H1 (cell line): ENCODE results near the gene LTO1. TPM values are rescaled to one million over a fixed set of nuclear protein-coding genes. Genes with fewer than 3 reads are reported as not detected.

ENCODE experiments used
- CTCF ChIA-PET: fragments of 300-600 bp; sonication (Branson Sonifier 250); formaldehyde crosslinking; loops from one replicate; lab custom pipeline; 2021; ENCODE audit not compliant: partially characterized antibody; lab: Charles Lee
- POLR2A ChIA-PET: fragments of 300-600 bp; sonication (Branson Sonifier 250); formaldehyde crosslinking; loops from one replicate; lab custom pipeline; 2021; ENCODE audit warnings: inconsistent platforms; ENCODE audit not compliant: partially characterized antibody; lab: Charles Lee
- DNase-seq, 2 experiments: peaks; one replicate each; pipeline versions ENCODE4 v3.0.0 to v3.0.0-alpha.2; 2010 to 2022; ENCODE audit warnings: low spot score in 2 of 2, low read depth in 1 of 2, mixed read lengths in 1 of 2
- FAIRE-seq: peaks from 2 replicates; lab custom pipeline; 2011; peaks lifted over from hg19 to GRCh38; lab: Jason Lieb, UNC
- H2AFZ ChIP-seq: 2 replicates; pipeline ENCODE4 v1.8.1; 2012; ENCODE audit warnings: low read length, inconsistent platforms
- H2AK5ac ChIP-seq: 2 replicates; pipeline ENCODE4 v1.6.1; 2013; ENCODE audit warnings: low read depth, low read length
- H2BK120ac ChIP-seq: replicated peaks from 2 replicates; pipeline ENCODE3; 2013; ENCODE audit warnings: low read depth, low read length, inconsistent platforms
- H2BK12ac ChIP-seq: 2 replicates; pipeline ENCODE4 v1.6.1; 2013; ENCODE audit warnings: low read depth, low read length
- H2BK15ac ChIP-seq: 2 replicates; pipeline ENCODE4 v1.6.1; 2013; ENCODE audit warnings: low read length
- H2BK20ac ChIP-seq: 2 replicates; pipeline ENCODE4 v1.6.1; 2013; ENCODE audit warnings: low read length
- H2BK5ac ChIP-seq: 2 replicates; pipeline ENCODE4 v1.6.1; 2013; ENCODE audit warnings: low read depth, low read length
- H3K14ac ChIP-seq: 2 replicates; pipeline ENCODE4 v1.6.1; 2013; ENCODE audit warnings: inconsistent platforms; ENCODE audit not compliant: insufficient read length
- H3K18ac ChIP-seq: 2 replicates; pipeline ENCODE4 v1.6.1; 2013; ENCODE audit warnings: low read length; ENCODE audit errors: extremely low read depth
- H3K23ac ChIP-seq: 2 replicates; pipeline ENCODE4 v1.6.1; 2013; ENCODE audit warnings: inconsistent platforms; ENCODE audit not compliant: insufficient read length
- H3K23me2 ChIP-seq: 2 replicates; pipeline ENCODE4 v1.6.1; 2013; ENCODE audit warnings: low read depth, low read length
- H3K27ac ChIP-seq: 2 replicates; pipeline ENCODE4 v1.6.1; 2011; ENCODE audit warnings: low read depth, low read length, inconsistent platforms
- H3K27me3 ChIP-seq, 4 experiments: replicated peaks in 1 of 4; 1 replicate in 1 of 4; 2 replicates in 3 of 4; pipeline versions ENCODE4 v1.6.1 to v1.8.1; 2011 to 2013; ENCODE audit warnings: low read length in 3 of 4, mild to moderate bottlenecking in 3 of 4, inconsistent platforms in 2 of 4, mixed read lengths in 2 of 4, moderate library complexity in 1 of 4; ENCODE audit not compliant: control insufficient read depth in 3 of 4, insufficient read depth in 3 of 4; ENCODE audit errors: extremely low read depth in 1 of 4
- H3K36me3 ChIP-seq, 4 experiments: 2 replicates each; pipeline versions ENCODE4 v1.6.1 to v1.8.1; 2011 to 2013; ENCODE audit warnings: mild to moderate bottlenecking in 4 of 4, low read length in 3 of 4, moderate library complexity in 2 of 4, control low read depth in 1 of 4, inconsistent platforms in 1 of 4; ENCODE audit not compliant: insufficient read depth in 4 of 4, control insufficient read depth in 2 of 4
- H3K4ac ChIP-seq: replicated peaks from 2 replicates; pipeline ENCODE3; 2013; ENCODE audit warnings: low read length, low read depth, mixed read lengths, inconsistent platforms; ENCODE audit not compliant: insufficient read length
- H3K4me1 ChIP-seq, 4 experiments: replicated peaks in 1 of 4; 1 replicate in 1 of 4; 2 replicates in 3 of 4; pipeline versions ENCODE4 v1.6.1 to v1.8.1; 2011 to 2013; ENCODE audit warnings: low read length in 3 of 4, inconsistent platforms in 2 of 4, mixed read lengths in 1 of 4; ENCODE audit not compliant: insufficient read depth in 4 of 4, control insufficient read depth in 3 of 4
- H3K4me2 ChIP-seq, 2 experiments: 2 replicates each; pipeline versions ENCODE4 v1.6.1 to v1.8.1; 2011 to 2013; ENCODE audit warnings: low read depth in 2 of 2, low read length in 2 of 2, control low read depth in 1 of 2, inconsistent platforms in 1 of 2, mild to moderate bottlenecking in 1 of 2; ENCODE audit not compliant: insufficient read depth in 1 of 2
- H3K4me3 ChIP-seq, 4 experiments: fragments of 200-600, 300-600 bp in 1 of 4; sonication (generic), shearing (Covaris generic), sonication (Bioruptor Twin) in 1 of 4; 2 replicates each; pipeline versions ENCODE4 v1.5.1 to v1.8.1; 2011 to 2016; ENCODE audit warnings: low read length in 4 of 4, low read depth in 3 of 4, control low read depth in 2 of 4, inconsistent platforms in 2 of 4, mild to moderate bottlenecking in 2 of 4, mixed read lengths in 1 of 4, moderate library complexity in 1 of 4; ENCODE audit not compliant: insufficient read depth in 2 of 4; ENCODE audit errors: extremely low read depth in 1 of 4
- H3K56ac ChIP-seq: replicated peaks from 2 replicates; pipeline ENCODE3; 2013; ENCODE audit warnings: low read depth, mild to moderate bottlenecking, mixed read lengths, low read length, inconsistent platforms; ENCODE audit not compliant: insufficient read length
- H3K79me1 ChIP-seq: 2 replicates; pipeline ENCODE4 v1.6.1; 2013; ENCODE audit warnings: low read depth, low read length, control low read depth
- H3K79me2 ChIP-seq, 2 experiments: 2 replicates each; pipeline versions ENCODE4 v1.6.1 to v1.8.1; 2012 to 2013; ENCODE audit warnings: low read length in 2 of 2, mild to moderate bottlenecking in 2 of 2, inconsistent platforms in 1 of 2; ENCODE audit not compliant: insufficient read depth in 2 of 2, control insufficient read depth in 1 of 2
- H3K9ac ChIP-seq, 4 experiments: replicated peaks in 1 of 4; 1 replicate in 1 of 4; 2 replicates in 3 of 4; pipeline versions ENCODE4 v1.6.1 to v1.8.1; 2011 to 2013; ENCODE audit warnings: low read depth in 3 of 4, low read length in 3 of 4, control low read depth in 2 of 4, mild to moderate bottlenecking in 2 of 4, moderate library complexity in 2 of 4, inconsistent platforms in 1 of 4; ENCODE audit errors: extremely low read depth in 1 of 4
- H3K9me3 ChIP-seq, 2 experiments: 2 replicates each; pipeline versions ENCODE4 v1.6.1 to v1.8.1; 2012 to 2013; ENCODE audit warnings: mild to moderate bottlenecking in 2 of 2, moderate library complexity in 2 of 2, control low read depth in 1 of 2, inconsistent platforms in 1 of 2, low read depth in 1 of 2, low read length in 1 of 2, mixed read lengths in 1 of 2; ENCODE audit not compliant: insufficient read depth in 2 of 2
- H4K20me1 ChIP-seq, 2 experiments: replicated peaks in 1 of 2; 2 replicates each; pipeline versions ENCODE3 to v1.8.1; 2011 to 2013; ENCODE audit warnings: inconsistent platforms in 2 of 2, low read length in 2 of 2, mild to moderate bottlenecking in 1 of 2; ENCODE audit not compliant: insufficient read depth in 2 of 2, control insufficient read depth in 1 of 2
- H4K5ac ChIP-seq: 2 replicates; pipeline ENCODE4 v1.6.1; 2013; ENCODE audit warnings: low read length, low read depth, mixed read lengths, inconsistent platforms; ENCODE audit not compliant: insufficient read length
- H4K8ac ChIP-seq: 2 replicates; pipeline ENCODE4 v1.8.0; 2013; ENCODE audit warnings: mild to moderate bottlenecking, moderate library complexity, low read length, inconsistent platforms; ENCODE audit not compliant: insufficient read depth; ENCODE audit errors: extremely low read depth
- H4K91ac ChIP-seq: replicated peaks from 2 replicates; pipeline ENCODE3; 2013; ENCODE audit warnings: low read length, mixed read lengths, inconsistent platforms; ENCODE audit not compliant: insufficient read length
- ATF2 ChIP-seq: IDR thresholded peaks from 2 replicates; pipeline ENCODE4 v1.6.1; 2012; ENCODE audit warnings: low read length, inconsistent platforms
- BCL11A ChIP-seq, 2 experiments: IDR thresholded peaks; one replicate each; pipeline ENCODE4 v1.6.1; 2011; ENCODE audit warnings: low read depth in 2 of 2, low read length in 2 of 2, mild to moderate bottlenecking in 2 of 2
- CBX8 ChIP-seq: fragments of 300-800, 300-1000 bp; sonication (generic); IDR thresholded peaks from 2 replicates; pipeline ENCODE4 v1.7.1; 2016; ENCODE audit warnings: low read depth, low read length, borderline replicate concordance
- NRF1 ChIP-seq: IDR thresholded peaks from 2 replicates; pipeline ENCODE4 v1.6.1; 2011; ENCODE audit warnings: mild to moderate bottlenecking, low read depth, low read length, improper control_type of control experiment
- POLR2A ChIP-seq, 2 experiments: IDR thresholded peaks; 1 replicate in 1 of 2; 2 replicates in 1 of 2; pipeline ENCODE4 v1.6.1; 2011; ENCODE audit warnings: low read depth in 2 of 2, low read length in 2 of 2, mild to moderate bottlenecking in 2 of 2; ENCODE audit errors: control extremely low read depth in 1 of 2
- POU5F1 ChIP-seq: IDR thresholded peaks from 2 replicates; pipeline ENCODE4 v1.6.1; 2011; ENCODE audit warnings: low read depth, mild to moderate bottlenecking, low read length, moderate library complexity
- RXRA ChIP-seq: IDR thresholded peaks from 2 replicates; pipeline ENCODE4 v1.6.1; 2011; ENCODE audit warnings: low read depth, mild to moderate bottlenecking, low read length, moderate library complexity; ENCODE audit not compliant: insufficient read depth
- SP1 ChIP-seq: IDR thresholded peaks from 2 replicates; pipeline ENCODE4 v1.6.1; 2011; ENCODE audit warnings: low read depth, low read length
- TBP ChIP-seq: IDR thresholded peaks from 2 replicates; pipeline ENCODE4 v1.6.1; 2011; ENCODE audit warnings: low read depth, low read length, improper control_type of control experiment
- WGBS, 2 experiments: shearing (Covaris generic) in 1 of 2; methylation state at CpG; one replicate each; pipeline versions ENCODE4 v1.1.6 to v1.1.7; 2013 to 2015; ENCODE audit warnings: low lambda C conversion rate in 2 of 2, mixed read lengths in 2 of 2, inconsistent platforms in 1 of 2, low coverage in 1 of 2, missing lambda C conversion rate in 1 of 2; ENCODE audit not compliant: insufficient replicate concordance in 2 of 2, insufficient coverage in 1 of 2, insufficient read length in 1 of 2; ENCODE audit errors: extremely low coverage in 1 of 2, missing lambda C conversion rate in 1 of 2; 5-methylcytosine and 5-hydroxymethylcytosine counted together
- polyA plus RNA-seq, 7 experiments: library from polyadenylated mRNA; depleted of rRNA in 3 of 7; stranded (reverse) in 5 of 7; unstranded in 2 of 7; fragments of >200 nt in 5 of 7; fragments of 200-250 nt in 2 of 7; gene quantifications; 1 replicate in 5 of 7; 2 replicates in 1 of 7; 4 replicates in 1 of 7; pipeline versions ENCODE4 v1.2.1 to v1.2.3, GENCODE V29; 2011 to 2013; ENCODE audit warnings: missing spikeins in 2 of 7, mixed read lengths in 2 of 7
- total RNA-seq: library from RNA; stranded (reverse); fragmentation: NEBNext Ultra II Directional; extraction: Animal tissue kit (Norgen Biotek cat#: 25700); gene quantifications from 2 replicates; pipeline ENCODE4 v1.2.1, GENCODE V29; 2021

The LTO1 gene
- total and polyA plus RNA-seq, 2 of the 8 experiments (the other 6 are each of a cell fraction or from before 2014, with no cell fraction given), result 15.4 to 21.3 TPM

GRCh38 chr11:69617682-69618081, 57.5 kb downstream of the LTO1 start:
- H4K5ac ChIP-seq, result no peak overlapping the region
- H2BK20ac ChIP-seq, result no peak overlapping the region
- no peak overlapping the region for H2BK12ac ChIP-seq
- H4K8ac ChIP-seq, result no peak overlapping the region
- 82% methylated on average over 10 of the region's 10 CpGs; no CpG with 5 or more reads in 1 of the 2 experiments for WGBS, 2 experiments
- no peak overlapping the region for H4K91ac ChIP-seq
- no peak for FAIRE-seq
- POLR2A ChIA-PET, result interaction anchor here (2.2 kb wide), 1 partner anchor 20 kb away, joined by 11 read pairs; no protein-coding TSS in a partner anchor
- H3K9ac ChIP-seq, result no peak overlapping the region
- no peak overlapping the region for H3K23ac ChIP-seq
- no peaks in the 10 kb centered on the region for H3K23me2 ChIP-seq
- H3K56ac ChIP-seq, result no peak overlapping the region
- no peak overlapping the region for H2BK120ac ChIP-seq
- no peak overlapping the region for H2BK5ac ChIP-seq
- H3K4ac ChIP-seq, result no peak overlapping the region
- H3K4me1 ChIP-seq, result peaks cover 0 to 10% (median 2%) of the 10 kb centered on the region in 4 experiments; a peak in 3 of 7 replicates
- no peaks in the 10 kb centered on the region for H3K79me1 ChIP-seq
- H3K14ac ChIP-seq, result no peak overlapping the region
- no peak for DNase-seq
- no peaks in the 10 kb centered on the region for H3K79me2 ChIP-seq
- H3K9me3 ChIP-seq, result no peaks in the 10 kb centered on the region
- H4K20me1 ChIP-seq, result no peaks in the 10 kb centered on the region
- no peak overlapping the region for H2AFZ ChIP-seq
- no peaks in the 10 kb centered on the region for H3K36me3 ChIP-seq
- no peak overlapping the region for H3K27ac ChIP-seq
- CTCF ChIA-PET, result interaction anchor here (0.8 to 1.5 kb wide), 2 partner anchors 52 to 662 kb away, joined by 4 read pairs; no protein-coding TSS in a partner anchor
- H2BK15ac ChIP-seq, result no peak overlapping the region
- no peak overlapping the region for H3K18ac ChIP-seq
- H3K4me3 ChIP-seq, result no peak overlapping the region
- peak overlapping the region; percentile 30; the same call in 1 of the 2 replicates for H2AK5ac ChIP-seq
- H3K4me2 ChIP-seq, result no peak overlapping the region
- H3K27me3 ChIP-seq, result no peaks in the 10 kb centered on the region
- TF ChIP-seq CBX8 (no peak), NRF1 (no peak), TBP (no peak), RXRA (no peak), BCL11A (IDR thresholded peaks at IDR 0.05; ENCODE audit: low read depth in 2 of 2, low read length in 2 of 2) (no peak), ATF2 (no peak), POU5F1 (no peak), POLR2A (IDR thresholded peaks at IDR 0.05; ENCODE audit: control extremely low read depth in 1 of 2, low read depth in 2 of 2, low read length in 2 of 2) (no peak), SP1 (no peak)
